ENCODE data around the gene TTI1. TPM values are rescaled to one million over a fixed set of nuclear protein-coding genes. Genes with fewer than 3 reads are reported as not detected.

The TTI1 gene
- total RNA-seq, 1 donor from 2014 or later = 52.1 TPM

GRCh38 chr20:37984018-37984785 lies 49.1 kb downstream of the TTI1 start:
- Histone ChIP-seq H3K9ac (no peak overlapping the region), H3K9me3 (ENCODE audit: low read depth) (no peaks in the 10 kb centered on the region), H3K27me3 (no peaks in the 10 kb centered on the region), H2AFZ (replicated peaks) (no peak overlapping the region), H3K4me2 (no peak overlapping the region), H3K36me3 (no peaks in the 10 kb centered on the region), H3K4me3 (no peak overlapping the region), H4K20me1 (ENCODE audit: low read depth) (peaks cover 5% of the 10 kb centered on the region), H3K4me1 (peaks cover 28% of the 10 kb centered on the region), H3K79me2 (ENCODE audit: low read depth) (no peaks in the 10 kb centered on the region), H3F3A (ENCODE audit: low read depth) (peaks cover 32% of the 10 kb centered on the region), H3K27ac (peak overlapping the region; percentile 13)
- Mint-ChIP-seq H3K4me1 (peaks cover 65% of the 10 kb centered on the region), H3K27ac (no peak overlapping the region), H3K9me3 (no peaks in the 10 kb centered on the region), H3K36me3 (peaks cover 18% of the 10 kb centered on the region), H3K4me3 (no peak overlapping the region), H3K27me3 (ENCODE audit: insufficient read depth, low read depth) (no peaks in the 10 kb centered on the region)
- DNase-seq (ENCODE audit: low spot score) = no peak
- no peak for TF ChIP-seq CTCF (IDR thresholded peaks at IDR 0.05)
- no peak for TF ChIP-seq EZH2 (IDR thresholded peaks at IDR 0.05)
- no peak for TF ChIP-seq EZH2phosphoT487 (IDR thresholded peaks at IDR 0.05)

DNA sequence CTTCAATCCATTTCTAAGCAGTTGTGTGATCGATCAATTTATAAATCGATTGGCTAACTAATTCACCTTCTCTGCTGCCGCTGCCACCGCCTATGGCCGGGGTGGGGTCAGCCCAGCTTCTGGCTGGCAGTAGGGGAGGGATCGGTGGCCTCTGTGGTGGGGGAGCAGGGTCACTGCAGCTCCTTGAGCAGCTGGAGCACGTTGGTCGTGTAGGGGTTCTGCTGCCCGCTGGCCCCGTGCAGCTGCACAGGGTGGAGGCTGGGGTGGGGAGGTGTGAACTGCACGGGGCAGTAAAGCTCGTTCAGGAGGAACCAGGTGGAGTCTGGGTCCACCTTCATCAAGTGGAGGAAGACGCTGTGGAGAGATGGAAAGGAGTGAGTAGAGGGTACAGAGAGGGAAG lies 50.0 kb downstream of the TTI1 start:
- Mint-ChIP-seq H3K4me1 (peaks cover 59% of the 10 kb centered on the region), H3K36me3 (peaks cover 16% of the 10 kb centered on the region), H3K27ac (peak overlapping the region; percentile 76), H3K4me3 (no peak overlapping the region), H3K27me3 (ENCODE audit: insufficient read depth, low read depth) (no peaks in the 10 kb centered on the region), H3K9me3 (no peaks in the 10 kb centered on the region)
- Histone ChIP-seq H3F3A (ENCODE audit: low read depth) (peaks cover 32% of the 10 kb centered on the region), H4K20me1 (ENCODE audit: low read depth) (peaks cover 5% of the 10 kb centered on the region), H3K4me2 (no peak overlapping the region), H2AFZ (replicated peaks) (no peak overlapping the region), H3K4me3 (no peak overlapping the region), H3K36me3 (no peaks in the 10 kb centered on the region), H3K27ac (no peak overlapping the region), H3K4me1 (peaks cover 27% of the 10 kb centered on the region), H3K9me3 (ENCODE audit: low read depth) (no peaks in the 10 kb centered on the region), H3K9ac (no peak overlapping the region), H3K79me2 (ENCODE audit: low read depth) (no peaks in the 10 kb centered on the region), H3K27me3 (no peaks in the 10 kb centered on the region)
- no peak for DNase-seq (ENCODE audit: low spot score)
- no peak for TF ChIP-seq EZH2 (IDR thresholded peaks at IDR 0.05)
- TF ChIP-seq EZH2phosphoT487 (IDR thresholded peaks at IDR 0.05) = no peak
- TF ChIP-seq CTCF (IDR thresholded peaks at IDR 0.05) = no peak

GRCh38 chr20:37981568-37981967 lies 51.7 kb downstream of the TTI1 start:
- Histone ChIP-seq H3K27me3 (no peaks in the 10 kb centered on the region), H3K27ac (no peak overlapping the region), H3F3A (ENCODE audit: low read depth) (peaks cover 17% of the 10 kb centered on the region), H3K9ac (no peak overlapping the region), H2AFZ (replicated peaks) (no peak overlapping the region), H3K79me2 (ENCODE audit: low read depth) (no peaks in the 10 kb centered on the region), H3K9me3 (ENCODE audit: low read depth) (no peaks in the 10 kb centered on the region), H4K20me1 (ENCODE audit: low read depth) (no peaks in the 10 kb centered on the region), H3K36me3 (no peaks in the 10 kb centered on the region), H3K4me3 (no peak overlapping the region), H3K4me1 (peaks cover 22% of the 10 kb centered on the region), H3K4me2 (no peak overlapping the region)
- peaks cover 56% of the 10 kb centered on the region for H3K4me1 Mint-ChIP-seq
- TF ChIP-seq CTCF (IDR thresholded peaks at IDR 0.05) = no peak
- TF ChIP-seq EZH2 (IDR thresholded peaks at IDR 0.05) = no peak
- no peak for TF ChIP-seq EZH2phosphoT487 (IDR thresholded peaks at IDR 0.05)
- H3K27me3 Mint-ChIP-seq (ENCODE audit: insufficient read depth, low read depth) = no peaks in the 10 kb centered on the region
- no peak overlapping the region for H3K4me3 Mint-ChIP-seq
- peak overlapping the region; percentile 78 for H3K27ac Mint-ChIP-seq
- H3K36me3 Mint-ChIP-seq = peaks cover 16% of the 10 kb centered on the region
- H3K9me3 Mint-ChIP-seq = no peaks in the 10 kb centered on the region
- DNase-seq (ENCODE audit: low spot score) = no peak

Data from neural progenitor cell (in vitro differentiated cells).